Activated naive CD8-positive, alpha-beta T cell treated with anti-CD3 and anti-CD28 coated beads for 36 hours (primary cell): ENCODE measurements around the gene EHD1. TPM values are rescaled to one million over a fixed set of nuclear protein-coding genes. Genes with fewer than 3 reads are reported as not detected.

ENCODE experiments used
- DNase-seq: peaks from one replicate; pipeline ENCODE4 v3.0.0; 2021
- H3K27ac Mint-ChIP-seq: one replicate; pipeline ENCODE4 v1.8.0; 2022; ENCODE audit warnings: mild to moderate bottlenecking, moderate library complexity, mixed read lengths
- H3K27me3 Mint-ChIP-seq: one replicate; pipeline ENCODE4 v1.8.0; 2022; ENCODE audit warnings: mild to moderate bottlenecking, mixed read lengths
- H3K36me3 Mint-ChIP-seq: one replicate; pipeline ENCODE4 v1.8.0; 2021; ENCODE audit warnings: mild to moderate bottlenecking, mixed read lengths
- H3K4me1 Mint-ChIP-seq: one replicate; pipeline ENCODE4 v1.8.0; 2021; ENCODE audit warnings: mixed read lengths
- H3K4me3 Mint-ChIP-seq: one replicate; pipeline ENCODE4 v1.8.0; 2022; ENCODE audit warnings: mild to moderate bottlenecking, moderate library complexity, mixed read lengths
- H3K9me3 Mint-ChIP-seq: one replicate; pipeline ENCODE4 v1.8.0; 2022; ENCODE audit warnings: mixed read lengths
- total RNA-seq, 2 experiments: library from RNA; stranded (reverse); gene quantifications; one replicate each; pipeline ENCODE4 v1.2.3, GENCODE V29; 2021

EHD1 gene
- total RNA-seq, 2 experiments from 2014 or later = 103 to 112 TPM

DNA sequence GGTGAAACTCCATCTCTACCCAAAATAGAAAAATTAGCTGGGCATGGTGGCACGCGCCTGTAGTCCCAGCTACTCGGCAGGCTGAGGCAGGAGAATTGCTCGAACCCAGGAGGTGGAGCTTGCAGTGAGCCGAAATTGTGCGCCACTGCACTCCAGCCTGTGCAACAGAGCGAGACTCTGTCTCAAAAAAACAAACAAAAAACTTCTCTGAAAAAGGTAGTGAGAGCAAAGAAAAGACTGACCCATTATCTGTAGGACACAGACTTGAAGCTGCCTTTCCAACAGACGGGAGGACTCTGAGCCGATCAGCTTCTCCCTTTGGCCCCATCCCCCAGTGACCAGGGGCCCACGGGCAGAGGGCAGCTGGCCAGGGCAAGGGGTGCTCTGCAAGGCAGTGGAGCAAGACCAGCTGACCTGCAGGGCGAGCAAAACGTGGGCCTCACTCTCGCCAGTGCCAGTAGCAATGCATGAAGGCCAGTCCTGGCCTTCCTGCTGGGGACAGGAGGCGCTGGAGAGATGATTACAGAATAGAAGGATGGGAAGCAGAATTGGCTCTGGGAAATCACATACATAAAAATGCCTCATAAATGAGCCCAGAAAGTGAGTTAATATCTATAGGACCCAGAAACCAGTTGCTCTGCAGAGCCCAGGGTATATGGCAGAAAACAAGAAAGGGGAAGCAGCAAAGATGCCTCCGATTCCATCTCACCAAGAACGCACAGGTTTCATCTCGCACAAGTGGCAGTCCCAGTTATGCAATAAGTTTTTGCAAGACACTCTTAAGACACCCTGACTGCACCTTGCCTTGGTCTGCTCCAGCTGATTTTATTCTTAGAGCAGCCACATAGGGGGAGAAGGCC is 2.8 kb downstream of the EHD1 start:
- Mint-ChIP-seq H3K36me3 (peaks cover 54% of the 10 kb centered on the region), H3K27ac (peak overlapping the region; percentile 75), H3K9me3 (no peaks in the 10 kb centered on the region), H3K4me3 (peak overlapping the region; percentile 95), H3K27me3 (no peaks in the 10 kb centered on the region), H3K4me1 (peaks cover 70% of the 10 kb centered on the region)
- DNase-seq = no peak

DNA sequence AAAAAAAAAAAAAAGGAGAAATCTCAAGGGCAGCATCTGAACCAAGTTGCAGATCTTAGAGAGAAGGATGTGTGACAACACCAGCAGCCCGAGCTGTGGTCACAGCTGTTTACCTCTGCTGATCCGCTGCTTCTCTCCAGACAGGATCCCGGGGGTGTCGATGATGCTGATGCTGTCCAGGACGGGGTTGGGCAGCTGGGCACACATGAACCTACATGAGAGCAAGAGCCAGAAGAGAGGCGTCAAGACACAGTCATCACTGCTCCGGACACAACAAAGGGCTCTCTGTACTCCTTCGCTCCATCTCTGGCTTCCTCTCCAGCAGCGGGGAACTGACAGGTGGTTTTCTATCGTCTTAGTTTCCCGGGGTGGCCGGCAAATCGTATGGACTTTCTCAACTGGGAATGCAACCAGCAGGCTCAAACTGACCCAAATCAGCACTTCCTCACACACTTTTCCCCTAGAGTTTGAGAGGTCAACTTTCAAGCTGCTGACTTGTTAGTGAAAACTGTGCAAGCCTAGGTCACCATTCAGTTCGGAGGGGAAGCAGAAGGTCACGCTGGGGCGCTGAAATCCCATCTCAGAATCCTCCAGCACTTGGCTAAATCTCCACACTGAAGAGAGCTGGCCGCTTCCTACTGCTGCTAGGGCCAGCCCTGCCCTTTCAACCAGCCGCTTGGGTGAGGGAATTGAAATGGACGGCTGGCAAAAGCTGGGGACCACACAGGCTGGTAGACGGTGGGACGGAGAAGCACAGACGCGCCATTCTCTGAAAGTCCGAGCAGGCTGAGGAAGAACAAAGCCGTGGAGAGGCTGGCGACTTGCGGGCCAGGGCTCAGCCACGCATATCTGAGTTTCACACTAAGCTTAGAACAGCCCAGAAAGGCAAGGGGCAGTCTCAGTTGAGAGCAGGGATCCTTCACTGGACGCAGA is 3.8 kb downstream of the EHD1 start:
- Mint-ChIP-seq H3K9me3 (no peaks in the 10 kb centered on the region), H3K27ac (peak overlapping the region; percentile 89), H3K36me3 (peaks cover 54% of the 10 kb centered on the region), H3K27me3 (no peaks in the 10 kb centered on the region), H3K4me1 (peaks cover 69% of the 10 kb centered on the region), H3K4me3 (peak overlapping the region; percentile 95)
- no peak for DNase-seq

DNA sequence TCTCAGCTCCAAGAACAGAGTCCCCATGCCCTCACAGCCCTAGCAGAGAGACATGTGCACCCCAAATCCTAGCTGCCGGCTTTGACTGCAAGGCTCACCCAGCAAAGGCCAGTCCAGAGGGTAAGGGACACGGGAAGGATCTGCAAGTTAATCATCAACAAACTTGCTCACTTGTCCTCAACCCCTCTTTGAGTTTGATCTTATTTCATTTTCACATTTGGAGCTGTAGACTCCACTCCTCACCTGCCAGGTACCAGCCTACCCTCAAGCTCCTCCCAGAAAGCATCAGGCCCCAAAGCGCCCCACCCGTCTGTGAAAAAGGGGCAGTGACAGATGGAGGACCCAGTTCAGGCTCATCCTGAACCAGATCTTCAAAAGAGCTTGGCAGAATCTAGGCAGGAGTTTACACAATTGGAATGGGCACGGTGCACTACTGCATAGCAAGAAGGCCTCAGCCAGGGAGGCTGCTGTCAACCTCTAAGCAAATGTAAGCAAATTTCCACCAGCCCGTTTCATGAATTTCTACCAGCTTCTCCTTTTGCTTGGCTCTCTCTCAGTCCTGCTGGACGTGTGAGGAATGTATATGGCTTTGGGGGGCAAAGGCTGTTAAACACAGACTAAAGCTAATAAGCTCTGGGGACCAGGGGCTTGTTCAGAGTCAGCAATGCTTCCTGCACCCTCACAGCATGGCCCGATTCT is 5.5 kb downstream of the EHD1 start:
- H3K36me3 Mint-ChIP-seq = peaks cover 61% of the 10 kb centered on the region
- H3K9me3 Mint-ChIP-seq = no peaks in the 10 kb centered on the region
- peak overlapping the region; percentile 76 for H3K27ac Mint-ChIP-seq
- H3K27me3 Mint-ChIP-seq = no peaks in the 10 kb centered on the region
- peaks cover 79% of the 10 kb centered on the region for H3K4me1 Mint-ChIP-seq
- no peak for DNase-seq
- H3K4me3 Mint-ChIP-seq = peak overlapping the region; percentile 43

- peak overlapping the region; percentile 64 for H3K4me3 Mint-ChIP-seq
Observed at GRCh38 chr11:64871492-64871891, 6.9 kb downstream of the EHD1 start.

DNA sequence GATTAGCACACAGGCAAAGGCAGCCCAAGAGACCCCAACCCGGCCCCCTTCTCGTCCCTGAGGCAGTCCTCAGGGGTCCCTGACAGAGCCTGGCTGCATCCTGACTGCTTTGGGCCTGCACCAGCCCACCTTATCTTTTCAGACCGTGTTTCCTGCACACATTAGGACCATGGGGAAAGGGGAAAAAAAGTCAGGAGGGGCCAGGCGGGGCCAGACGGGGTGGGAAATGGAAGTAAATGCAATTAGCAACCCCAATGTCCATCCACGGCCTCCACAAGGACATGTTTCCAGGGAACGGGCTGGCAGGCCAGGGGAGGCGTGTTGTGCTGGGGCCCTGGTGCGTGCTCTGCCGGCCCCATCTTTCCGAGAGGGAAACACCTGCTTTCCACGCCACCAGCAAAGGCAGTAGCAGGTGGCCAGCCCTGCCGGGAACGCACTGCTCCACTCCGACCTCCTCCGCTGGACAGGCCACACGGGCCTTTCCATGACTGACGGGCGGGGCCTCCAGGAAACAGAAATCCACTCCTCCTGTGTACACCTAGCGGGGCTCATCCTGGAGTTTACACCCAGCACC is 7.4 kb downstream of the EHD1 start:
- Mint-ChIP-seq H3K27ac (peak overlapping the region; percentile 91), H3K9me3 (peaks cover 7% of the 10 kb centered on the region), H3K4me3 (peak overlapping the region; percentile 64), H3K4me1 (peaks cover 86% of the 10 kb centered on the region), H3K36me3 (peaks cover 62% of the 10 kb centered on the region), H3K27me3 (no peaks in the 10 kb centered on the region)
- DNase-seq = no peak

More at GRCh38 chr11:64871492-64871891, 6.9 kb downstream of the EHD1 start:
- Mint-ChIP-seq H3K9me3 (peaks cover 3% of the 10 kb centered on the region), H3K27me3 (no peaks in the 10 kb centered on the region), H3K4me1 (peaks cover 84% of the 10 kb centered on the region), H3K36me3 (peaks cover 60% of the 10 kb centered on the region), H3K27ac (peak overlapping the region; percentile 78)
- no peak for DNase-seq

DNA sequence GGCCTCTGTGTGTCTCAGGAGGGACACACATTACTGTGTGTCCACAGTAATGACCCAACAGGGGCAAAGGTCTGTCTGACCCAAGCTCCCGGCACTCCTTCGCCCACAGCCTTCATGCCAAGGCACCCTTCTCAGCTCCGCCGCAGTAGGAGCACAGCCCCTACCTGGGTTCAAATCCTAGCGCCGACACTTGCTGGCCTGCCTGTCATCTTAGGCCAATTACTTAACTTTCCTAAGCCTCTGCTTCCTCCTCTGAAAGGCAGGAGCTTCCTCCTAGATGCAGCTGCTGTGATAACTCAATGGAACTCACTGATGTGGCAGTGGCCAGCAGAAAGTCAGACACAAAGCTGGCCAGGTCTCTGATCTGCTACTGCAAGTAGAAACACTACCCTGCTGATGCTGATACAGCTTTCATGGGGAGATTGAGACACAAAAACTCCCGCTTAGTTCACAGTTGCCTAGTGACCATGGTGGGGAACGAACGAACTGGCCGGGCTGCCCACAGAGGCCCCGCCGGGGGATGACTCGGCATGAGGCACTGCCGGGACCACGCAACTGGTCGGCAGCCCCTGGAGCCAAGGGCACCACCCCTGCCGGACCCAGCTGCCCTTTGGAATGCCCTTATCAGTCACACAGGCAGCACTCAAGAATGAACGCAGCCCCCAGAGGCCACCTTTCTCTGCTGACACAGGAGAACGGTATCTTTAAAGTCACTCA is 8.1 kb downstream of the EHD1 start:
- H3K27me3 Mint-ChIP-seq = no peaks in the 10 kb centered on the region
- peak overlapping the region; percentile 47 for H3K4me3 Mint-ChIP-seq
- peak overlapping the region; percentile 91 for H3K27ac Mint-ChIP-seq
- peaks cover 60% of the 10 kb centered on the region for H3K36me3 Mint-ChIP-seq
- DNase-seq = no peak
- peaks cover 12% of the 10 kb centered on the region for H3K9me3 Mint-ChIP-seq
- peaks cover 86% of the 10 kb centered on the region for H3K4me1 Mint-ChIP-seq

DNA sequence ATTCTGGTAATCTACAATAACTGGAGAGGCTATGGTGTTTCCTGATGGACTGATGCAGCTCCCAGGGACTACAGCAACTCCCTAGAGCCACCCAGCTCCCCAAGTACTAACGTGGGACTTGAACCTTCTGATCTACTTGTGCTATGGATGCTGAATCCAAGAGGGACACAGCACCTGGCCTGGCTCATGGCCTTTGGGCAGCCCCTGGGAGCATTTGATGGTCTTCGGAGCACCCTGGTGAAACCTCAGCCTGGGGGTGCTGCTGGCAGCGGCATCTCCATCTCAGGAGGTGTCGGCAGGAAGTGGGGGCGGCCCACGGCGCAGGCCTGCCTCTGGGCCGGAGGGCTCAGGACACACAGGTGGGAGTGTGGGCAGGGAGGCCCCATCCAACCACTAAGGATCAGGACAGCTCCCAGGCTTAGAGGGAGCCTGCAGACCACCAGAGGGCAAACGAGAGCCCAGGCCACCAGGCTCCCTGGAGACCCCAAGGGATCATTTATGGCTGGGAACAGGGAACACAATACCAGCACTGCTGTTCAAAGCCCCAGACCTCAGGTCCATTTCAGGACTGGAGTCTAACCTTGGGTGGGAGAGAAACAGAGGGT is 8.7 kb downstream of the EHD1 start:
- H3K36me3 Mint-ChIP-seq = peaks cover 54% of the 10 kb centered on the region
- H3K27me3 Mint-ChIP-seq = no peaks in the 10 kb centered on the region
- peak overlapping the region; percentile 56 for H3K4me3 Mint-ChIP-seq
- H3K9me3 Mint-ChIP-seq = peaks cover 12% of the 10 kb centered on the region
- no peak for DNase-seq
- H3K27ac Mint-ChIP-seq = peak overlapping the region; percentile 91
- H3K4me1 Mint-ChIP-seq = peaks cover 85% of the 10 kb centered on the region

DNA sequence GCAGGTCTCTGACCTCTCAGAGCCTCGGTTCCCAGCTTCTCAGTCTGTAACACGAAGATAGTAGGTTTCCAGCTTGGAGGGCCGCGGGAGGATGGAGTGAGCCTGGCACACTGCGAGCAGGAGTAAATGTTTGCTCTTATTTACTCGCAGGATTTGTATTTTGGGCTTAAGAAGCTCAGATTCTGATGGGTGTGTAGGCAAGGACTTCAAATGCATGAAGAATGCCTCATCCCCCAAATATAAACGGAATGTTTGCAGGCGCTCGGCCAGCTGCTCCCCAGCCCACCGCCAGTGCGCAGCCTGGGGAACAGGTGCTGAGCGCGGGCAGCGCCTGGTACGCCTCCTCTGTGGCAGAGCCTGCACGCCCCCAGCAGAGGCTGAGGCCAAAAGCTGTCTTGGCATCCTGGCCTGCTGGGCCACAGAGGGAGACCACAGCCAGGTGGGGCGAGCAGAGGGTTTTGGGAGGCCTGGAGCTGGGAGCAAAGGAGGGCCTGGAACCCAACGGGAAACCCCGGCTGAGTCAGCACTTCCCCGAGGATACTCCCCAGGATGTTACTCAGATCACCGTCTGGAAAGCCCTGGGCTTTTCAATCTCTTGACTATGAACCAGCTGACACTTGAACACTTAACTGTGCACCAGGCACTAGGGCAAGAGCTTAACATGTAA is 9.4 kb downstream of the EHD1 start:
- DNase-seq = peak; percentile 53

DNA sequence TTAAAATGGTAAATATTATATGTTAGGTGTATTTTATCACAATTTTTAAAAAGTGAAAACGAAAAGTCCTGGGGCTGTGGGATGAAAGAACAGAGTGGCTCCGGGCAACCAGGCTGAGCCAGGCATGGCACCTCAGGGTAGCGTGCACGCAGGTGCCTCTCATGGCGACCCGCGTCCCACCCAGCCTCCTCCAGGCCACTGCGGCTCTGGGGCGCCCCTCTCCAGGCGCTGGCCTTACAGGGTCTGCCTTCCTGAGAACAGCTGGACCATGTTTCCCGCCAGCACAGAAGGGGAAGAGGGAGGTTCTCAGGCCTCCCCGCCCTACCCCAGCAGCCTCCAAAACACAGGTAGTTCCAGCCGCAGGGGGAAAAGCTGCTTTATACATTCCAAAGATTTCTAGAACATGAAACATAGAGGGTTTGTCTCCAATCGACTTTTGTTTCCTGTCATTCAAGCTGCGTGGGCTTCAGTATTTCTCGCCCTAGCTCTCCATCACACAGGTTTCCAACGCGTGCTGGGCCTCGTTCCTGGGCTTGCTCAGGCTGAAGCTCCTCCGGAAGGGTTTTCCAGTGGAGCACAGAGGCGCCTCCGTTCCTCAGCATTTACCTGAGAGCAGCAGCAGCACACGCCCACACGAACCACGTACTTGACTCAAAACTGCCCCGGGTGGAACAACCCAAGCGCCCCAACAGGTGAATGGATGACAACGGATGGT is 10.5 kb downstream of the EHD1 start:
- H3K9me3 Mint-ChIP-seq = peaks cover 12% of the 10 kb centered on the region
- peak overlapping the region; percentile 63 for H3K4me3 Mint-ChIP-seq
- no peak for DNase-seq
- H3K4me1 Mint-ChIP-seq = peaks cover 88% of the 10 kb centered on the region
- peaks cover 46% of the 10 kb centered on the region for H3K36me3 Mint-ChIP-seq
- H3K27me3 Mint-ChIP-seq = no peaks in the 10 kb centered on the region
- H3K27ac Mint-ChIP-seq = peak overlapping the region; percentile 91

More for the DNA sequence above, 9.4 kb downstream of the EHD1 start:
- Mint-ChIP-seq H3K36me3 (peaks cover 47% of the 10 kb centered on the region), H3K9me3 (peaks cover 12% of the 10 kb centered on the region), H3K4me3 (peak overlapping the region; percentile 63), H3K27me3 (no peaks in the 10 kb centered on the region), H3K4me1 (peaks cover 84% of the 10 kb centered on the region), H3K27ac (peak overlapping the region; percentile 91)

GRCh38 chr11:64866173-64866491 is 12.3 kb downstream of the EHD1 start:
- Mint-ChIP-seq H3K4me1 (peaks cover 85% of the 10 kb centered on the region), H3K27ac (peak overlapping the region; percentile 98), H3K36me3 (peaks cover 37% of the 10 kb centered on the region), H3K4me3 (peak overlapping the region; percentile 75), H3K9me3 (peaks cover 12% of the 10 kb centered on the region), H3K27me3 (no peaks in the 10 kb centered on the region)
- DNase-seq = no peak

- Mint-ChIP-seq H3K27ac (peak overlapping the region; percentile 98), H3K27me3 (no peaks in the 10 kb centered on the region), H3K9me3 (peaks cover 12% of the 10 kb centered on the region), H3K4me3 (peak overlapping the region; percentile 75), H3K36me3 (peaks cover 39% of the 10 kb centered on the region), H3K4me1 (peaks cover 85% of the 10 kb centered on the region)
- DNase-seq = no peak
Observed at GRCh38 chr11:64865286-64866172, 12.9 kb downstream of the EHD1 start.
